Endodermal cell (in vitro differentiated cells): Measurements from ENCODE around the gene OPN3. TPM values are rescaled to one million over a fixed set of nuclear protein-coding genes. Genes with fewer than 3 reads are reported as not detected.

ENCODE experiments used
- DNase-seq: peaks from one replicate; pipeline ENCODE4 v3.0.0-alpha.2; 2017
- H3K27ac ChIP-seq: 2 replicates; pipeline ENCODE4 v1.5.1; 2013; ENCODE audit warnings: mild to moderate bottlenecking, low read depth, low read length, moderate library complexity
- H3K27me3 ChIP-seq: 2 replicates; pipeline ENCODE4 v1.6.1; 2013; ENCODE audit warnings: mild to moderate bottlenecking, low read length, moderate library complexity; ENCODE audit not compliant: insufficient read depth, control insufficient read depth, poor library complexity, severe bottlenecking
- H3K36me3 ChIP-seq: 2 replicates; pipeline ENCODE4 v1.7.0; 2013; ENCODE audit warnings: mild to moderate bottlenecking, low read length, moderate library complexity; ENCODE audit not compliant: control insufficient read depth, insufficient read depth
- H3K4me1 ChIP-seq: one replicate; pipeline ENCODE4 v1.7.0; 2013; ENCODE audit warnings: low read length; ENCODE audit not compliant: control insufficient read depth, insufficient read depth
- H3K4me3 ChIP-seq: 2 replicates; pipeline ENCODE4 v1.5.1; 2013; ENCODE audit warnings: mild to moderate bottlenecking, low read length, moderate library complexity
- H3K9ac ChIP-seq: 2 replicates; pipeline ENCODE4 v1.6.1; 2013; ENCODE audit warnings: mild to moderate bottlenecking, low read length, moderate library complexity; ENCODE audit not compliant: poor library complexity, severe bottlenecking; ENCODE audit errors: extremely low read depth
- H3K9me3 ChIP-seq: 2 replicates; pipeline ENCODE4 v1.6.1; 2013; ENCODE audit warnings: mild to moderate bottlenecking, low read length, moderate library complexity; ENCODE audit not compliant: control insufficient read depth
- H3K27ac Mint-ChIP-seq: 2 replicates; pipeline ENCODE4 v1.8.0; 2020; ENCODE audit warnings: mixed read lengths
- H3K27me3 Mint-ChIP-seq: 2 replicates; pipeline ENCODE4 v1.8.0; 2021; ENCODE audit warnings: mild to moderate bottlenecking, mixed read lengths; ENCODE audit not compliant: insufficient read depth
- H3K36me3 Mint-ChIP-seq: 2 replicates; pipeline ENCODE4 v1.8.0; 2020; ENCODE audit warnings: low read depth, mixed read lengths
- H3K4me1 Mint-ChIP-seq: 2 replicates; pipeline ENCODE4 v1.8.0; 2020; ENCODE audit warnings: mixed read lengths
- H3K4me3 Mint-ChIP-seq: 2 replicates; pipeline ENCODE4 v1.8.0; 2020; ENCODE audit warnings: mild to moderate bottlenecking, moderate library complexity, mixed read lengths
- H3K9me3 Mint-ChIP-seq: 2 replicates; pipeline ENCODE4 v1.8.0; 2020; ENCODE audit warnings: mild to moderate bottlenecking, mixed read lengths
- CTCF ChIP-seq: fragments of 200-600 bp; sonication (generic); conservative IDR thresholded peaks from 2 replicates; pipeline ENCODE4 v1.5.0; 2021; ENCODE audit warnings: antibody characterized with exemption, mild to moderate bottlenecking
- WGBS, 2 experiments: methylation state at CpG; one replicate each; pipeline versions ENCODE4 v1.1.5 to v1.1.7; 2013; ENCODE audit warnings: missing lambda C conversion rate in 2 of 2, mixed read lengths in 1 of 2; ENCODE audit not compliant: insufficient coverage in 1 of 2, insufficient read length in 1 of 2; 5-methylcytosine and 5-hydroxymethylcytosine counted together
- total RNA-seq, 2 donors: library from RNA; stranded (reverse); fragmentation: NEBNext Ultra II Directional in 1 of 2; extraction: Animal tissue kit (Norgen Biotek cat#: 25700) in 1 of 2; gene quantifications; 2 replicates in 1 of 2; 3 replicates in 1 of 2; pipeline ENCODE4 v1.2.1, GENCODE V29; 2021

The OPN3 gene
- total RNA-seq, 2 donors from 2014 or later, result 9.0 to 22.5 TPM

- H3K27ac Mint-ChIP-seq, result no peak overlapping the region
- H3K27ac ChIP-seq, result no peak overlapping the region
- no peaks in the 10 kb centered on the region for H3K9me3 Mint-ChIP-seq
- H3K4me3 ChIP-seq, result no peak overlapping the region
- peaks cover 18% of the 10 kb centered on the region for H3K4me1 Mint-ChIP-seq
- no peaks in the 10 kb centered on the region for H3K4me1 ChIP-seq
- H3K4me3 Mint-ChIP-seq, result no peak overlapping the region
- H3K27me3 ChIP-seq, result no peaks in the 10 kb centered on the region
- no peaks in the 10 kb centered on the region for H3K27me3 Mint-ChIP-seq
- H3K36me3 ChIP-seq, result no peaks in the 10 kb centered on the region
- no peak for DNase-seq
- H3K36me3 Mint-ChIP-seq, result no peaks in the 10 kb centered on the region
- no peaks in the 10 kb centered on the region for H3K9me3 ChIP-seq
- H3K9ac ChIP-seq, result no peak overlapping the region
- no peak for TF ChIP-seq CTCF
These were observed 48.9 kb downstream of the OPN3 start for GRCh38 chr1:241591317-241591716.

GRCh38 chr1:241590719-241591118, 49.5 kb downstream of the OPN3 start:
- no peak overlapping the region for H3K27ac ChIP-seq
- no peaks in the 10 kb centered on the region for H3K4me1 ChIP-seq
- H3K27me3 ChIP-seq, result no peaks in the 10 kb centered on the region
- H3K9me3 Mint-ChIP-seq, result no peaks in the 10 kb centered on the region
- no peak for DNase-seq
- no peaks in the 10 kb centered on the region for H3K27me3 Mint-ChIP-seq
- H3K4me1 Mint-ChIP-seq, result peaks cover 18% of the 10 kb centered on the region
- H3K4me3 ChIP-seq, result no peak overlapping the region
- no peaks in the 10 kb centered on the region for H3K9me3 ChIP-seq
- H3K27ac Mint-ChIP-seq, result no peak overlapping the region
- H3K4me3 Mint-ChIP-seq, result no peak overlapping the region
- TF ChIP-seq CTCF, result no peak
- H3K36me3 Mint-ChIP-seq, result no peaks in the 10 kb centered on the region
- H3K36me3 ChIP-seq, result no peaks in the 10 kb centered on the region
- H3K9ac ChIP-seq, result no peak overlapping the region
- 84 to 90% methylated on average over 3 to 4 of the region's 4 CpGs for WGBS, 2 experiments

- Mint-ChIP-seq H3K9me3 (no peaks in the 10 kb centered on the region), H3K36me3 (no peaks in the 10 kb centered on the region), H3K27me3 (no peaks in the 10 kb centered on the region), H3K27ac (no peak overlapping the region), H3K4me1 (peaks cover 18% of the 10 kb centered on the region), H3K4me3 (no peak overlapping the region)
- H3K36me3 ChIP-seq, result no peaks in the 10 kb centered on the region
- H3K27ac ChIP-seq, result no peak overlapping the region
- H3K9me3 ChIP-seq, result no peaks in the 10 kb centered on the region
- H3K9ac ChIP-seq, result no peak overlapping the region
- WGBS, 2 experiments, result 93 to 100% methylated on average over 7 of the region's 7 CpGs
- no peaks in the 10 kb centered on the region for H3K4me1 ChIP-seq
- TF ChIP-seq CTCF, result no peak
- no peaks in the 10 kb centered on the region for H3K27me3 ChIP-seq
- H3K4me3 ChIP-seq, result no peak overlapping the region
- DNase-seq, result no peak
These were observed 50.6 kb downstream of the OPN3 start for GRCh38 chr1:241589521-241589920.
